Stimulated activated CD8-positive, alpha-beta memory T cell treated with anti-CD3 and anti-CD28 coated beads, Interleukin-15, amount 100 ng/mL, for 24 hours (primary cell): ENCODE data around the gene ETDC.
"Not testable (repeated sequence)": the region's sequence is repeated elsewhere in the genome, so short reads cannot be mapped to it uniquely, and the experiment has no call there.

Experiments
- DNase-seq: peaks from one replicate; pipeline ENCODE4 v3.0.0-alpha.2; 2020; ENCODE audit warnings: low read depth

Gene ETDC

GRCh38 chrX:135309430-135309923 is at the start of gene ETDC:
TSS of gene ETDC (plus strand) at chrX:135309480. CDS start at chrX:135309480, 0 bp downstream.
- no peak for DNase-seq

GRCh38 chrX:135260976-135261375 is 48.3 kb upstream of the ETDC start:
- not testable (repeated sequence) for DNase-seq

GRCh38 chrX:135263376-135263775 is 45.9 kb upstream of the ETDC start:
- DNase-seq, result not testable (repeated sequence)

GRCh38 chrX:135264206-135264605 is 45.1 kb upstream of the ETDC start:
- DNase-seq, result no peak

- no peak for DNase-seq
Measured at GRCh38 chrX:135273162-135273561, 36.1 kb upstream of the ETDC start.

GRCh38 chrX:135275973-135276372 is 33.3 kb upstream of the ETDC start:
- no peak for DNase-seq

GRCh38 chrX:135287266-135287823 is 21.9 kb upstream of the ETDC start:
- DNase-seq, result no peak

- peak; percentile 23 for DNase-seq
Measured at GRCh38 chrX:135295238-135295943, 13.9 kb upstream of the ETDC start.

- no peak for DNase-seq
Measured at GRCh38 chrX:135295944-135296305, 13.4 kb upstream of the ETDC start.

- DNase-seq, result no peak
Measured at GRCh38 chrX:135302269-135302873, 6.9 kb upstream of the ETDC start.

GRCh38 chrX:135304741-135305140 is 4.5 kb upstream of the ETDC start:
- DNase-seq, result no peak

GRCh38 chrX:135307171-135307570 is 2.1 kb upstream of the ETDC start:
- no peak for DNase-seq

GRCh38 chrX:135308345-135308855 is 880 bp upstream of the ETDC start:
- no peak for DNase-seq

GRCh38 chrX:135315864-135316263 is 6.6 kb downstream of the ETDC start:
- no peak for DNase-seq

- no peak for DNase-seq
Measured at GRCh38 chrX:135324463-135324862, 15.2 kb downstream of the ETDC start.

- DNase-seq, result not testable (repeated sequence)
Measured at GRCh38 chrX:135325036-135325818, 15.9 kb downstream of the ETDC start.

- no peak for DNase-seq
Measured at GRCh38 chrX:135327299-135327698, 18.0 kb downstream of the ETDC start.

- no peak for DNase-seq
Measured at GRCh38 chrX:135328421-135329005, 19.2 kb downstream of the ETDC start.

- DNase-seq, result no peak
Measured at GRCh38 chrX:135330706-135331105, 21.4 kb downstream of the ETDC start.

GRCh38 chrX:135331525-135331924 is 22.2 kb downstream of the ETDC start:
- no peak for DNase-seq

GRCh38 chrX:135340831-135341230 is 31.6 kb downstream of the ETDC start:
- DNase-seq, result no peak

GRCh38 chrX:135345107-135345589 is 35.9 kb downstream of the ETDC start:
- no peak for DNase-seq
